WERI-Rb-1 (cell line): Measurements from ENCODE around the gene MLLT10.
"Not testable (repeated sequence)": the region's sequence is repeated elsewhere in the genome, so short reads cannot be mapped to it uniquely, and the experiment has no call there.

Experiments
- DNase-seq: peaks from one replicate; pipeline ENCODE4 v3.0.0-alpha.2; 2020
- H3K27ac ChIP-seq: fragments of 250-450 bp; sonication (Bioruptor Pico); 2 replicates; pipeline ENCODE4 v1.5.1; 2020; ENCODE audit warnings: mild to moderate bottlenecking, moderate library complexity
- H3K27me3 ChIP-seq: fragments of 250-450 bp; sonication (Bioruptor Pico); 2 replicates; pipeline ENCODE4 v1.5.1; 2021; ENCODE audit warnings: mild to moderate bottlenecking, low read depth, moderate library complexity; ENCODE audit not compliant: insufficient read depth, severe bottlenecking
- H3K36me3 ChIP-seq: fragments of 250-450 bp; sonication (Bioruptor Pico); 2 replicates; pipeline ENCODE4 v1.5.1; 2020; ENCODE audit warnings: mild to moderate bottlenecking, moderate library complexity
- H3K4me3 ChIP-seq: 2 replicates; pipeline ENCODE4 v1.5.1; 2011; ENCODE audit warnings: low read depth, mild to moderate bottlenecking, control low read depth, low read length
- H3K9me3 ChIP-seq: fragments of 250-450 bp; sonication (Bioruptor Pico); 2 replicates; pipeline ENCODE4 v1.5.1; 2021; ENCODE audit warnings: mild to moderate bottlenecking, moderate library complexity; ENCODE audit not compliant: severe bottlenecking
- CTCF ChIP-seq: IDR thresholded peaks from 2 replicates; pipeline ENCODE4 v1.5.1; 2011; ENCODE audit warnings: low read depth, mild to moderate bottlenecking, control low read depth, inconsistent platforms, low read length

Gene MLLT10

GRCh38 chr10:21604651-21605050 is 70.6 kb downstream of the MLLT10 start:
- DNase-seq: no peak
- H3K36me3 ChIP-seq: no peaks in the 10 kb centered on the region
- no peak overlapping the region for H3K4me3 ChIP-seq
- no peak for TF ChIP-seq CTCF
- H3K27ac ChIP-seq: no peak overlapping the region
- no peaks in the 10 kb centered on the region for H3K9me3 ChIP-seq
- H3K27me3 ChIP-seq: no peaks in the 10 kb centered on the region

- H3K36me3 ChIP-seq: no peaks in the 10 kb centered on the region
- DNase-seq: no peak
- H3K27me3 ChIP-seq: no peaks in the 10 kb centered on the region
- TF ChIP-seq CTCF: no peak
- H3K9me3 ChIP-seq: no peaks in the 10 kb centered on the region
- H3K27ac ChIP-seq: no peak overlapping the region
- H3K4me3 ChIP-seq: no peak overlapping the region
Observed at GRCh38 chr10:21607907-21608306, 73.9 kb downstream of the MLLT10 start.

- H3K27ac ChIP-seq: no peak overlapping the region
- no peak overlapping the region for H3K4me3 ChIP-seq
- no peaks in the 10 kb centered on the region for H3K27me3 ChIP-seq
- no peaks in the 10 kb centered on the region for H3K36me3 ChIP-seq
- no peak for DNase-seq
- TF ChIP-seq CTCF: no peak
- H3K9me3 ChIP-seq: no peaks in the 10 kb centered on the region
Observed at GRCh38 chr10:21614000-21614399, 80.0 kb downstream of the MLLT10 start.

GRCh38 chr10:21617267-21617666 is 83.2 kb downstream of the MLLT10 start:
- no peaks in the 10 kb centered on the region for H3K27me3 ChIP-seq

GRCh38 chr10:21623291-21623690 is 89.3 kb downstream of the MLLT10 start:
- no peaks in the 10 kb centered on the region for H3K36me3 ChIP-seq

More at GRCh38 chr10:21617267-21617666, 83.2 kb downstream of the MLLT10 start:
- Histone ChIP-seq H3K36me3 (no peaks in the 10 kb centered on the region), H3K4me3 (no peak overlapping the region), H3K9me3 (no peaks in the 10 kb centered on the region), H3K27ac (no peak overlapping the region)
- no peak for TF ChIP-seq CTCF
- no peak for DNase-seq

GRCh38 chr10:21624421-21624820 is 90.4 kb downstream of the MLLT10 start:
- not testable (repeated sequence) for H3K9me3 ChIP-seq, H3K27ac ChIP-seq, DNase-seq, H3K27me3 ChIP-seq, H3K36me3 ChIP-seq, H3K4me3 ChIP-seq

More at GRCh38 chr10:21623291-21623690, 89.3 kb downstream of the MLLT10 start:
- DNase-seq: no peak
- Histone ChIP-seq H3K27me3 (no peaks in the 10 kb centered on the region), H3K27ac (no peak overlapping the region), H3K4me3 (no peak overlapping the region), H3K9me3 (no peaks in the 10 kb centered on the region)
- TF ChIP-seq CTCF: no peak
